Rectal smooth muscle tissue (tissue), 1 donor: ENCODE results near the gene AP3B1.
"Not testable (repeated sequence)": the region's sequence is repeated elsewhere in the genome, so short reads cannot be mapped to it uniquely, and the experiment has no call there.

Experiments
- H3K27ac ChIP-seq: one replicate; pipeline ENCODE4 v1.7.0; 2013; ENCODE audit warnings: low read depth, low read length, inconsistent platforms
- H3K27me3 ChIP-seq: one replicate; pipeline ENCODE4 v1.7.0; 2013; ENCODE audit warnings: low read length; ENCODE audit not compliant: control insufficient read depth, insufficient read depth
- H3K36me3 ChIP-seq: one replicate; pipeline ENCODE4 v1.7.0; 2013; ENCODE audit warnings: low read length; ENCODE audit not compliant: control insufficient read depth, insufficient read depth
- H3K4me1 ChIP-seq: one replicate; pipeline ENCODE4 v1.7.0; 2013; ENCODE audit warnings: low read length; ENCODE audit not compliant: control insufficient read depth, insufficient read depth
- H3K4me3 ChIP-seq: one replicate; pipeline ENCODE4 v1.7.0; 2013; ENCODE audit warnings: low read length
- H3K9ac ChIP-seq: one replicate; pipeline ENCODE4 v1.7.0; 2013; ENCODE audit warnings: low read length

The AP3B1 gene

DNA sequence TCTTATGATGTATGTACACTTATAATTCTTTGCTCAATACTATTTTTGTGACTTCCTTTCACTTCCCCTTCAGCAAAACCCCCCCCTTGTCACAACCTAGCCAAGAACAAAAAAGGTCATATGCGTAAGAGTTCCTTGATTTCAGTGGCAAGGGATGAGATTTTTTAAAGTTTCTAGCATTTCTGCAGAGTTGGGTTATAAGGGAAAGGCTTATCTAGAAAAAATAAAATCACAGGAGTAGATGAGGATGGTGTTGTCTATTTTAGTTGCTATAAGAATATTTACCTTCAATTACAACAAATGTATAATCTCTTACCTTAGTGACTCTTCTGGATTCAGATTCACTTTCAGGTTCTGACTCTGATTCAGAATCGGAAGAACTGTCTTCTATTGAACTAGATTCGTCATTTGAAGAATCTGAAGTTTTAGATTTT is 184.6 kb downstream of the AP3B1 start:
- no peak overlapping the region for H3K27ac ChIP-seq
- H3K4me3 ChIP-seq = no peak overlapping the region
- no peaks in the 10 kb centered on the region for H3K27me3 ChIP-seq
- H3K4me1 ChIP-seq = no peaks in the 10 kb centered on the region
- no peak overlapping the region for H3K9ac ChIP-seq
- no peaks in the 10 kb centered on the region for H3K36me3 ChIP-seq

- Histone ChIP-seq H3K36me3 (no peaks in the 10 kb centered on the region), H3K27me3 (no peaks in the 10 kb centered on the region), H3K27ac (no peak overlapping the region), H3K4me3 (no peak overlapping the region), H3K4me1 (no peaks in the 10 kb centered on the region), H3K9ac (no peak overlapping the region)
Measured at GRCh38 chr5:78108564-78108963, 185.9 kb downstream of the AP3B1 start.

- H3K27me3 ChIP-seq = no peaks in the 10 kb centered on the region
- no peak overlapping the region for H3K27ac ChIP-seq
- H3K4me3 ChIP-seq = no peak overlapping the region
- no peak overlapping the region for H3K9ac ChIP-seq
- no peaks in the 10 kb centered on the region for H3K4me1 ChIP-seq
- no peaks in the 10 kb centered on the region for H3K36me3 ChIP-seq
Measured at GRCh38 chr5:78103232-78103918, 191.1 kb downstream of the AP3B1 start.

GRCh38 chr5:78102500-78102899 is 192.0 kb downstream of the AP3B1 start:
- Histone ChIP-seq H3K27ac (no peak overlapping the region), H3K27me3 (no peaks in the 10 kb centered on the region), H3K9ac (no peak overlapping the region), H3K4me3 (no peak overlapping the region), H3K36me3 (no peaks in the 10 kb centered on the region), H3K4me1 (no peaks in the 10 kb centered on the region)

DNA sequence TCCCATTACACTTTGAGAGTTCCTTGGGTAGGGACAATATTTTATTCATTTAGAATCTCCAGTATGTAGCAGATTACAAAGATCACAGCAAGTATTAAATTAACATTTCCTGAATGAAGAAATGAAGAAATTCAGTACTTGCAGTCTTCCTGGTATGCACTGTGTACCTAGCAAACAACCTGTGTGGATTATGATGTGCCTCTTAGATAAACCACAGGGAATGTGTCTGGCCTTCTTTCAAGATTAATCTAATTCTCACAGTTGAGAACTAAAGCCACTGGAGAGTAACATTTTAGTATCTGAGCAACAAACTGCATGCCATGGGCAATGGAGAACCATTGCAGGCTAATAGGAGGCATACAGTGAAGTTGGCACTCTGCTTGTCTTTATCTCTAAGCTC is 199.4 kb downstream of the AP3B1 start:
- Histone ChIP-seq H3K36me3 (no peaks in the 10 kb centered on the region), H3K9ac (no peak overlapping the region), H3K4me3 (no peak overlapping the region), H3K27me3 (no peaks in the 10 kb centered on the region), H3K27ac (no peak overlapping the region), H3K4me1 (no peaks in the 10 kb centered on the region)

DNA sequence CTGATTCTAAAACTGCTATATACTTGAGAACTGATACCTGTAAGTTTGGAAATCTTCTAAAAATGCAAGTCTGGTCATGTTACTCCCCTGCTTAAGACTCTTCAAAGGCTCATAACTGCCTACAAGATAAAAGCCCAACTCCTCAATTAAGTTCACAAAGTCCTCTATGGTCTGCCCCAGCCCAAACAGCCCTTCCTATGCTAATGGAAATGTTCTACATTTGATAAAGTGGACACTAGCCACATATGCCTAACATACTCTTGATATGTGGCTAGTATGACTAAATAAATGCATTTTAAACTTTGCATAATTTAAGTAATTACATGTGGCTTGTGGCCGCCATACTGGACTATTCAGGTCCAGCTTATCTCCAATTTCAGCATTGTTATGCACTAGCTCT is 204.5 kb downstream of the AP3B1 start:
- Histone ChIP-seq H3K27me3 (no peaks in the 10 kb centered on the region), H3K9ac (no peak overlapping the region), H3K4me3 (no peak overlapping the region), H3K36me3 (peaks cover 4% of the 10 kb centered on the region), H3K27ac (no peak overlapping the region), H3K4me1 (no peaks in the 10 kb centered on the region)

DNA sequence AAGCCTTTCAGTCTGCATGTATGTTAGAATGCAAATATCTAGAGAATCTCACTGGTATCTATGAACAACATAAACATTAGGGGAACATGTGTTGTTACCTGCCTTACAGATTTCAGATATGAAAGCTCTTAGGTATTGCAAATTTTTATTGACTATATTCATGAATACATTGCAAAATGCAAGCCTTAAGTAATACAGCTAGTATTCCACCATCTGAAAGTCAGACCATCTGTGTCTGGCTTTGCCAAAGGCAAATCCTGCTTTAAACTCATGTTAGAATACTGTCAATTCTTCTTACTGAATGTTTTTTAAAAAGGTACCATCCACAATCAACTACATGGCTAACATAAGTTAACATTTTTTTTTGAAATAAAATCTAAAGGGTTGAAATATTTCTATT is 215.6 kb downstream of the AP3B1 start:
- no peak overlapping the region for H3K9ac ChIP-seq
- no peaks in the 10 kb centered on the region for H3K4me1 ChIP-seq
- H3K27me3 ChIP-seq = no peaks in the 10 kb centered on the region
- no peaks in the 10 kb centered on the region for H3K36me3 ChIP-seq
- no peak overlapping the region for H3K27ac ChIP-seq
- no peak overlapping the region for H3K4me3 ChIP-seq

- Histone ChIP-seq H3K9ac (no peak overlapping the region), H3K27me3 (no peaks in the 10 kb centered on the region), H3K4me1 (no peaks in the 10 kb centered on the region), H3K27ac (no peak overlapping the region), H3K36me3 (no peaks in the 10 kb centered on the region), H3K4me3 (no peak overlapping the region)
Measured at GRCh38 chr5:78077369-78078068, 217.0 kb downstream of the AP3B1 start.

DNA sequence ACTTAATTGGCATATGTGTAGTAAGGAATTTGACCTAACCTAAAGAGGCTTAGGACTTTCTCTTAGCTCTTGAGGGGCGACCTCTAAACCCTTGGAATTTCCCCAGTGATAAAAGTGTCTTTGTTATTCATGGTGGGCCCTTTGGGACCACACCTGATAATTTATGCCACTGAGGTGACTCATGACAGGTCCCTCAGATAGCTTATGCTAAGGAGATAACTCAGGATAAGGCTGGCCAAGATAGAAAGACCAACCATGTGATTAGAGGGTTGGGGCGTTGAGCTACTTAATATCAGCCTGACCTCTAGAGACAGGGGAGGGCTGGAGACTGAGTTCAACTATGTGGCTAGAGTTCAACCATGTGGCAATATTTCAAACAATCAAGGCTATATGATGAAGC is 218.1 kb downstream of the AP3B1 start:
- H3K4me3 ChIP-seq = no peak overlapping the region
- no peaks in the 10 kb centered on the region for H3K4me1 ChIP-seq
- H3K27ac ChIP-seq = no peak overlapping the region
- H3K9ac ChIP-seq = no peak overlapping the region
- H3K27me3 ChIP-seq = no peaks in the 10 kb centered on the region
- no peaks in the 10 kb centered on the region for H3K36me3 ChIP-seq

DNA sequence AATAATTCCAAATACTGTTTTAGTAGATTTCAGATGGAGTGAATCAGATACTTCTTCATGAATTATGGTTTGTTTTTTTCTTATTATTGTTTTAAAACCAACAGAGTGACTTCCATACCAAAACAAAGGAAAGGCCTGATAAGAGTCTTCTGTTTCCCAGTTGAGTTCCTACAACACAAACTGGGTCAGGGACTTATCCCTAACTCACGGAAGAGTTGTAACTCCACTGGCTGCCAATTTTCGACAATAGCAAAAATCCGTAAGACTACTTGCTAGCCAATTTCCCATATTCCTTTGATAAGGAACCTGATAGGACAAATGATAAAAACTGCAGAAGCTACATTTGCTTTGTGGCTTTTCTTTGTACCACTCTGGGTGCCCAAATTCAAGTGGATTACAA is 219.2 kb downstream of the AP3B1 start:
- Histone ChIP-seq H3K4me3 (no peak overlapping the region), H3K27me3 (no peaks in the 10 kb centered on the region), H3K9ac (no peak overlapping the region), H3K4me1 (no peaks in the 10 kb centered on the region), H3K27ac (no peak overlapping the region), H3K36me3 (no peaks in the 10 kb centered on the region)

- H3K9ac ChIP-seq, H3K4me3 ChIP-seq, H3K27ac ChIP-seq, H3K4me1 ChIP-seq, H3K27me3 ChIP-seq, H3K36me3 ChIP-seq: not testable (repeated sequence)
Measured at GRCh38 chr5:78070691-78071090, 223.8 kb downstream of the AP3B1 start.

DNA sequence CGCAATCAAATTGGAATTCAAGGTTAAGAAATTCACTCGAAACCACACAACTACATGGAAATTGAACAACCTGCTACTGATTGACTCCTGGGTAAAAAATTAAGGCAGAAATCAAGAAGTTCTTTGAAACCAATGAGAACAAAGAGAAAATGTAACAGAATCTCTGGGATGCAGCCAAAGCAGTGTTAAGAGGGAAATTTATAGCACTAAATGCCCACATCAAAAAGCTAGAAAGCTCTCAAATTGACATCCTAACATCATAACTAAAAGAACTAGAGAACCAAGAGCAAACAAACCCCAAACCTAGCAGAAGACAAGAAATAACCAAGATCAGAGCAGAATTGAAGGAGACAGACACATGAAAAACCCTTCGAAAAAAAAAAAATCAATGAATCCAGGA is 226.9 kb downstream of the AP3B1 start:
- H3K4me3 ChIP-seq, H3K27me3 ChIP-seq, H3K4me1 ChIP-seq, H3K27ac ChIP-seq, H3K36me3 ChIP-seq, H3K9ac ChIP-seq: not testable (repeated sequence)

DNA sequence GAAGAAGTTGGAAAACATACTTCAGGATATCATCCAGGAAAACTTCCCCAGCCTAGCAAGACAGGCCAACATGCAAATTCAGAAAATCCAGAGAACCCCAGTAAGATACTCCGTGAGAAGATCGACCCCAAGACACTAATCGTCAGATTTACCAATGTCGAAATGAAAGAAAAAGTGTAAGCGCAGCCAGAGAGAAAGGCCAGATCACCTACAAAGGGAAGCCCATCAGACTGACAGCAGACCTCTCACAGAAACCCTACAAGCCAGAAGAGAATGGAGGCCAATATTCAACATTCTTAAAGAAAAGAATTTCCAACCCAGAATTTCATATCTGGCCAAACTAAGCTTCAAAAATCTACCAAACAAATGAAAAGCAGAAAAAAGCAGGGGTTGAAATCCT is 227.8 kb downstream of the AP3B1 start:
- not testable (repeated sequence) for H3K4me3 ChIP-seq, H3K4me1 ChIP-seq, H3K9ac ChIP-seq, H3K27ac ChIP-seq, H3K36me3 ChIP-seq, H3K27me3 ChIP-seq
